DMS153 treated with DMSO at 0.1 percent for 48 hours (cell line): ENCODE results near the gene REEP2.
"Not testable (repeated sequence)": the region's sequence is repeated elsewhere in the genome, so short reads cannot be mapped to it uniquely, and the experiment has no call there.

ENCODE experiments used
- DNase-seq: peaks from one replicate; lab custom pipeline; 2025; ENCODE audit not compliant: unreplicated experiment; lab: John Stamatoyannopoulos, UW

The REEP2 gene

DNA sequence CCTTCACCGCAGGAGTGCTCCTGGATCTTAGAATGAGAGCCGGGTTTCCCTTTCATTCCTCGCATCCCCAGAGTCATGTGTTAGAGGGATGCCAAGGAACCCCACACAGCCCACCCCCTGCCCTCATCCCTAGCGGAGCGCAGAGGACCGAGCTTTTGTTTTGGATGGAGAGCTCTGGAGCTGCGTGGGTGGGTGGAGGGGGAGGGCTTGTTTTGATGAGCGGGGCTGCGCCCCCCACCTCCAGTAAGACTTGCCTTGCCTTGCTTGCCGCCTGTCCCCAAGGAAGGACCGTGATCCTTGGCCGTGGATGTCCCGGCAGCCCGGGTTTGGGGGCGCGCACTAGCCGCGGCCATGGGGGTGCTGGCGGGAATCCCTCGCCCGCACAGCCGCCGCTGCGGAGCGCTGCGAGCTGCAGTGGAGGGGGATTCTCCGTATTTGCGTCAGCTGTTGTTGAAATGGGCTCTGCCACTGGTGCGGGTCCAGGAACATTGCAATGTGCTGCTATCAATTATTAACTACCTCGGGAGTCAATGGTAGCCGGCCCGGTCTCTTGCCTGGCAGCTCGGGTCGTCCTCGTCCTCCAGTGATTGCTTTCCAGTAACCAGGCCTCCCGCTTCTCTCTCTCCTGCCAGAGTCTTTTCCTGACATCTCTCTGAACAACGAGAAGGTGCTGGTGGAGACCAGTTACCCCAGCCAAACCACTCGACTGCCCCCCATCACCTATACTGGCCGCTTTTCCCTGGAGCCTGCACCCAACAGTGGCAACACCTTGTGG lies 27.5 kb downstream of the REEP2 start:
- no peak for DNase-seq

DNA sequence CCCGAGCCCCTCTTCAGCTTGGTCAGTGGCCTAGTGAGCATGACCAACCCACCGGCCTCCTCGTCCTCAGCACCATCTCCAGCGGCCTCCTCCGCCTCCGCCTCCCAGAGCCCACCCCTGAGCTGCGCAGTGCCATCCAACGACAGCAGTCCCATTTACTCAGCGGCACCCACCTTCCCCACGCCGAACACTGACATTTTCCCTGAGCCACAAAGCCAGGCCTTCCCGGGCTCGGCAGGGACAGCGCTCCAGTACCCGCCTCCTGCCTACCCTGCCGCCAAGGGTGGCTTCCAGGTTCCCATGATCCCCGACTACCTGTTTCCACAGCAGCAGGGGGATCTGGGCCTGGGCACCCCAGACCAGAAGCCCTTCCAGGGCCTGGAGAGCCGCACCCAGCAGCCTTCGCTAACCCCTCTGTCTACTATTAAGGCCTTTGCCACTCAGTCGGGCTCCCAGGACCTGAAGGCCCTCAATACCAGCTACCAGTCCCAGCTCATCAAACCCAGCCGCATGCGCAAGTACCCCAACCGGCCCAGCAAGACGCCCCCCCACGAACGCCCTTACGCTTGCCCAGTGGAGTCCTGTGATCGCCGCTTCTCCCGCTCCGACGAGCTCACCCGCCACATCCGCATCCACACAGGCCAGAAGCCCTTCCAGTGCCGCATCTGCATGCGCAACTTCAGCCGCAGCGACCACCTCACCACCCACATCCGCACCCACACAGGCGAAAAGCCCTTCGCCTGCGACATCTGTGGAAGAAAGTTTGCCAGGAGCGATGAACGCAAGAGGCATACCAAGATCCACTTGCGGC lies 28.2 kb downstream of the REEP2 start:
- no peak for DNase-seq

DNA sequence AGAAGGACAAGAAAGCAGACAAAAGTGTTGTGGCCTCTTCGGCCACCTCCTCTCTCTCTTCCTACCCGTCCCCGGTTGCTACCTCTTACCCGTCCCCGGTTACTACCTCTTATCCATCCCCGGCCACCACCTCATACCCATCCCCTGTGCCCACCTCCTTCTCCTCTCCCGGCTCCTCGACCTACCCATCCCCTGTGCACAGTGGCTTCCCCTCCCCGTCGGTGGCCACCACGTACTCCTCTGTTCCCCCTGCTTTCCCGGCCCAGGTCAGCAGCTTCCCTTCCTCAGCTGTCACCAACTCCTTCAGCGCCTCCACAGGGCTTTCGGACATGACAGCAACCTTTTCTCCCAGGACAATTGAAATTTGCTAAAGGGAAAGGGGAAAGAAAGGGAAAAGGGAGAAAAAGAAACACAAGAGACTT lies 28.9 kb downstream of the REEP2 start:
- no peak for DNase-seq

DNA sequence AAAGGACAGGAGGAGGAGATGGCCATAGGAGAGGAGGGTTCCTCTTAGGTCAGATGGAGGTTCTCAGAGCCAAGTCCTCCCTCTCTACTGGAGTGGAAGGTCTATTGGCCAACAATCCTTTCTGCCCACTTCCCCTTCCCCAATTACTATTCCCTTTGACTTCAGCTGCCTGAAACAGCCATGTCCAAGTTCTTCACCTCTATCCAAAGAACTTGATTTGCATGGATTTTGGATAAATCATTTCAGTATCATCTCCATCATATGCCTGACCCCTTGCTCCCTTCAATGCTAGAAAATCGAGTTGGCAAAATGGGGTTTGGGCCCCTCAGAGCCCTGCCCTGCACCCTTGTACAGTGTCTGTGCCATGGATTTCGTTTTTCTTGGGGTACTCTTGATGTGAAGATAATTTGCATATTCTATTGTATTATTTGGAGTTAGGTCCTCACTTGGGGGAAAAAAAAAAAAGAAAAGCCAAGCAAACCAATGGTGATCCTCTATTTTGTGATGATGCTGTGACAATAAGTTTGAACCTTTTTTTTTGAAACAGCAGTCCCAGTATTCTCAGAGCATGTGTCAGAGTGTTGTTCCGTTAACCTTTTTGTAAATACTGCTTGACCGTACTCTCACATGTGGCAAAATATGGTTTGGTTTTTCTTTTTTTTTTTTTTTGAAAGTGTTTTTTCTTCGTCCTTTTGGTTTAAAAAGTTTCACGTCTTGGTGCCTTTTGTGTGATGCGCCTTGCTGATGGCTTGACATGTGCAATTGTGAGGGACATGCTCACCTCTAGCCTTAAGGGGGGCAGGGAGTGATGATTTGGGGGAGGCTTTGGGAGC lies 29.5 kb downstream of the REEP2 start:
- DNase-seq: no peak

DNA sequence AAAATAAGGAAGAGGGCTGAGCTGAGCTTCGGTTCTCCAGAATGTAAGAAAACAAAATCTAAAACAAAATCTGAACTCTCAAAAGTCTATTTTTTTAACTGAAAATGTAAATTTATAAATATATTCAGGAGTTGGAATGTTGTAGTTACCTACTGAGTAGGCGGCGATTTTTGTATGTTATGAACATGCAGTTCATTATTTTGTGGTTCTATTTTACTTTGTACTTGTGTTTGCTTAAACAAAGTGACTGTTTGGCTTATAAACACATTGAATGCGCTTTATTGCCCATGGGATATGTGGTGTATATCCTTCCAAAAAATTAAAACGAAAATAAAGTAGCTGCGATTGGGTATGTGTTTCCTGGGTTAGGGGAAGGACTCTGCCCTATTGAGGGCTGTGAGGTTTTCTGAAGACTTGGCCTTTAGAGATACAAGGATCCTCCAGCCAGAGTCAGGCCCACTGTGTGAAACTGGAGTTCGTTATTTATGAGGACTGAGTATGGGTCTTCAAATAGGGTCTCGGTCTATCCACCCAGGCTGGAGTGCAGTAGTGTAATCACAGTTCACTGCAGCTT lies 30.2 kb downstream of the REEP2 start:
- no peak for DNase-seq

DNA sequence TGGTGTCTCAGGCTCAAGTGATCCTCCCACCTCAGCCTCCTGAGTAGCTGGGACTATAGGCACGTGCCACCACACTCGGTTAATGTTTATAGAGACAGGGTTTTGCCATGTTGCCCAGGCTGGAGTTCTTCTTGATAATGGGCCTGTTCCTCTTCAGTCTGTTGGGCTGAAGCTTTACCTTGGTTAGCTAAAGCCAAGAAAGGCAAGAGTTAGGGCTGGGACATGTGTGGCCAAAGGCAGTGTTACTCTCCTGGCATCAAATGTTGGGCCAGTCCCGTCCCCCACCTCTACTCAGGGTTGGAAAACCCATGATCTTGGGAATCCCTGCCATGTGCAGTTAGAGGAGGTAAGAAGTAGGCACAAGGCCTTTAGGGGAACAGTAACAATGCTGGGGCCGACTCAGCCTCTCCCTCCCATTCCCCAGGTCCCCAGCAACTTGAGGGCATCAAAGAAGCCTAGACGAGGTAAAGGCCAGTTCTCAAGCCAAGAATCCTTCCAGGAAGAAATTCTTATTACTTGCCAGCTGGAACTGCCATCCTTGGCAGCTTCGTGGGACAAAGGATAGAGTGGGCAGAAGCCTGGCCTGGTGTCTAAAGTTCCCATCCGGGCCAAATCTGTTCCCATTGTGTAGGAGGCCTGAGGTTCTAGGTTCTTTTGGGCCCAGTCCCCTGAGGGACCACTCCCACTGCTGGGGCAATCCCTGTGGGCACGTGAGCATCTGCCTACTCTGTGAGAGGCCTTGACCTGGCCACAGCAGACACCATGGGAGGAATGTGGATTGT lies 30.9 kb downstream of the REEP2 start:
- DNase-seq: no peak

DNA sequence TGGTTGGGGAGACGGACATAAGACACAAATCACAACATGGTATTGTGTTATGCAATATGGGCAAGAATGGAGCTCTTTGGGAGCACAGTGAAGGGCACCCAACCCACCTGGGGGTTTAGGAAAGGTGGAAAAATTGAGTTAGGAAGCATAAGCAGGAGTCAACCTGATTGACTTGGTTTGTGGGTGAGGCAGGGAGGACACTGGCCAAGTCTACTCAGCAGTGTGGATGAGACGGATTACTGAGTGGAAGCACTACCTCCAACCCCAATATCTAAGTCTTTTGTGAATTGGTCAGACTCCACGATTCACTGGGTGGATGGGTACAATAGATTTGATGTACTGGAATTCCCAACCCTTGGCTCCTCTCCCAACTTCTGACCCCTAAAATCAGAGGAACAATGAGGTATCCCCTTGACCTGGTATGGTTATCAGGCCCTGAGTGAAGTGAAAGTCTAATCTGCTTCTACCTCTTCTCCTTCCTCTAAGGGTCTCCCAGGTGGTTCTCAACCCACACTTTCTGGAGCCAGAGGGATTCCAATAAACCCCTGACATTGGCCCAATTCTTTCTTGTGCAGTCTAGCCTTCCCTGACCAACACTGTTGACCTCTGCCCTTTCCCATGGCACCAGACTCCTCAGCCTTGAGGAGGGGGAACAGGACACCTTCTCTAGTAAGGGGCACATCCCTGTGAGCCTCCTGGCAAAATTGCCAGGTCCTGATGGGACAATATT lies 31.6 kb downstream of the REEP2 start:
- no peak for DNase-seq

DNA sequence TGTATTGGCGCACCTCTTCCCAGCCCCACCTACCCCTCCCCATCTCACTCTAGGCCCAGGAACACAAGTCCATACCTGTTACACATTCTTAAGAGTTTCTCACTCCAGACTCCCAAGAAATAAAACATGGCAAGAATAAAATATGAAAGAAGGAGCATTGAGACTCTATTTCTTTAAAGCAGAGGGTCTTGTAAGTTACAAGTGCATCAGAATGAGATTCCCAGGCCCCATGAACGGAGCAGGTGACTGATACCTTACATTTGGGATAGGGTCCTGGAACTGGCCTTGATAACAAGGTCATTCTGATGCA lies 32.1 kb downstream of the REEP2 start:
- DNase-seq: no peak

DNA sequence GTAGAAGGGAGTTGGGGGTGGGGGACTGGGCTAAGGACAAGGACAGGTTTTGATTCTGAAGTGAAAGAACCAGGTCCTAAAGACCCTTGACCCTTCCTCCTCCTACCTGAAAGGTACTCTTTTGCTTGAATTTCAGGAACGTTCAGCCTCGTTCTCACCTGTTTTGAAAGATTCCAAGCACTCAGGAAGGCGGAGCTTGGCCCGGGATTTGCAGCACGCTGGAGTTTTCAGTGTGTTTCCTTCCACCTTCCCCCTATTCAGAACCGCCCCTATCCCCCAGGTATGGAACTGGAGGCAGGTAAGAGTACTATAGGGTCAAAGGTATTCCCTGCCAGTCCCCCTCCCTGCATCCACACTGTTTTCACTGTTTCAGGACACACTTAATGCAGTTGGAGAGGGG lies 33.5 kb downstream of the REEP2 start:
- no peak for DNase-seq

DNA sequence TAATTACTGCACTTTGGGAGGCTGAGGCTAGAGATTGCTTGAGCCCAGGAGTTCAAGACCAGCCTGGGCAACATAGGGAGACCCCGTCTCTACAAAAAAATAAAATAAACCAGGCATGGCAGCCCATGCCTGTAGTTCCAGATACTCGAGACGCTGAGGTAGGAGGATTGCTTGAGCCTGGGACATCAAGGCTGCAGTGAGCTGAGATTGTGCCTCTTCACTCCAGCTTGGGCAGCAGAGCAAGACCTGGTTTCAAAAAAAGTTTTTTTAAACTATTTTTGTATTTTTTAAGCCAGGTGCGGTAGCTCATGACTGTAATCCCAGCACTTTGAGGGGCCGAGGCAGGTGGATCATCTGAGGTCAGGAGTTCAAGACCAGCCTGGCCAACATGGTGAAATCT lies 34.3 kb downstream of the REEP2 start:
- not testable (repeated sequence) for DNase-seq

DNA sequence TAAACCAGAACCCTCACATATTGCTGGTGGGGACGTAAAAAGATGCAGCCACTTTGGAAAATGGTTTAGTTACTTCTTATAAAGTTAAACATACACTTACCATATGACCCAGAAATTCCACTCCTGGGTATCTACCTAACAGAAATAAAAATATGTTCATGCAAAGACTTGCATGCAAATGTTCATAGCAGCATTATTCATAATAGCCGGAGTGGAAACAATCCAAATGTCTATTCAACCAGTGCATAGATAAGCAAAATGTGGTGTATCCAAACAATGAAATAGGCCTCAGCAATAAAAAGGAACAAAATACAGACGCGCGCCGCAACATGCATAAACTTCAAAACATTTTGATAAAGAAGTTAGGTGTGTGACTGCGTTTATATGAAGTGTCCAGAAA lies 38.1 kb downstream of the REEP2 start:
- DNase-seq: no peak

DNA sequence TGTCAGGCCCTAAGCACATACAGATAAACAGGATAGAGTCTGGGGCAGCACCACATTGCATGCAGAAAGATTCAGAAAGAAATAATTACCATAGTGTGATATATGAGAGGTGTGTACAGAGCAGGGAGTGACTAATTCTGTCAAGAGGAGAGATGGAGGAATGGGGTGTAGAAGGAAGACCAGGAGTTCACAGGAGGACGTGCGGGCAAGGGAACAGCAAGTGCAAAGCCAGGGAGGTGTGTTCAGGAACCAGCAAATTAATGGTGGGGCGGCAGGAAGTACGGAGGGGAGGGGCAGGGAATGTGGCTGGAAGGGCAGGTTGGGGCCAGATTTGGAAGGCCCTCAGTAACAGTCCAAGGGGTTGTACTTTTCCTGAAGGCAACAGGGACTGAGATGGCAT lies 43.8 kb downstream of the REEP2 start:
- no peak for DNase-seq

DNA sequence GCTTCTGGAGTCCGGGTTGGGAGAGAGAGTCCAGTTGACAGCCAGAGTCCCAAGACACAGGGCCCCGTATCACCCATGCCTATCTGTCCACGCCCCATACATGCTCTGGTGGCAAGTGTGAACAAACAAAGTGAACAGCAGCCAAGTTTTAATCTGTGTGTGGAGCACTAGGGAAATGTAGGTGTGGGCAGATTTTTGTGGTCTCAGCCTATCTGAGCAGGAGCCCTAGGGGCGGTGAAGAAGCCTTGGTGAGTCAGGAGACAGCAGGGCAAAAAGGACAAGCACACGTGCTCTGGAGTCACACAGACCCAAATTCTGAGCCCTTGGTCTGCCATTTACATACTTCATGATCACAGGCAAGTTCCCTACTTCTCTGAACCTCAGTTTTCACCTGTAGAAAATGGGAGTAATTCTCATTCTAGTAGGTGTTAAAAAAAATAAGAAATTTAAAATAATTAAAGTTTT lies 49.7 kb downstream of the REEP2 start:
- DNase-seq: no peak

DNA sequence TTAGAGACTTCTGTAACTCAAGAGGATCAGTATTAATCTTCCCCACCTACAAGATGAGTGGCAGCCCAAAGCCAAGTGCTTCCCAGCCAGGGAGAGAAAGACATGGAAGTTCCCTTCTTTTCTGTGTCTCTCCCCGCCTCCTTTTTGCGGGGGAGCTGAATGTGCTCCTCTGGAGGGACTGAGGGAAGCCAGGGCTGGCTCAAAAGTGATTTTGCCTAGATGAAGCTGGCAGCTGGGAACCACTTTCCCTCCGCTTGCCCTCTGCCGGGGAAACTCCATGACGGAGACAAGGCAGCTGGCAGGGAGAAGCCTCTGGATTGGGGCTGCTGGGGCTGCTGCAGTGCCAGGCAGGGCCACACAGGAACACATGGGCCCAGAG lies 50.8 kb downstream of the REEP2 start:
- DNase-seq: no peak

DNA sequence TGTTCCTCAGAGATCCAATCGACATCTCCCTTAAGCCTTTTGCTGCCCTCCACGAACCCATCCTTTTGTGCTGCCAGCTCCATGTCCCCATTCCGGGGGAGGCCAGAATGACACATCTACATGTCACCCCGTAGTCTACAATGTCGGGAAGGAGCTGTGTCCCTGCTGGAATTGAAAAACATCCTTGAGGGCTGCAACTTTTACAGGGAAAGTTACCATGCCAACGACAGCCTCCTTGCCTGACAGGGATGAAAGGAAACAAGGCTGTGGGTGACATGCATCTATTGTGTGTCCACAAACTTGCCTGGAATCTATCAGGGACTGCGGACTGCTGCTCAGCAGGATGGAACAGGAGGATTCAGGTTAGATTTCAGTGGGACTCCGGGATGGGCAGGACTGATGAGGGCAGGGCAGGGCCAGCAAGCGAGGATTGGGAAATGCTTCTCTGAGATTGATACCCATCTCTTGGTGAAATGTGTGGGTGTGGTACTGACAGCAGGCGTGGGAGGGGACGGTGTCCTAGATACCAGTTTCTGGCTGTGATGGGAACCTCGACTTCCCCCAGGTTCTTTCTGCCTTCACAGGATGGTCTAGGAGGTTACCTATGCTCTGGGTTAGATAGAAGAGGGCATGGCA lies 51.9 kb downstream of the REEP2 start:
- no peak for DNase-seq

DNA sequence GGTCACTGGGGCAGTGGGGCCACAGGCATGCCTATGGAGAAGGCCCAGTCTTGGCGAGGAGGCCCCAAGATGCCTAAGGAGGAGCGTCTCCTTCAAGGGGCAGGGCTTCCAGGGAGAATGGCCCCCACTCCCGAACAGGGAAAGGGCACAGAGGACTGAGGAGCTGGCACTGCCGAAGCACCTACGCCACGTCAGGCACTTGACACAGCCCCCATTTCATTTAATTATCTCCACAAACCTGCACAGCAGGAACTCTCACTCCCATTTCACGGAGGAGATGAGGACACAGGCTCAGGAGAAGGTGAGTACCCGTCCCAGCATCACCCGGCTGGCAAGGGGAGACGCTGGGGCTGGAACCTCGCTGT lies 52.4 kb downstream of the REEP2 start:
- no peak for DNase-seq

DNA sequence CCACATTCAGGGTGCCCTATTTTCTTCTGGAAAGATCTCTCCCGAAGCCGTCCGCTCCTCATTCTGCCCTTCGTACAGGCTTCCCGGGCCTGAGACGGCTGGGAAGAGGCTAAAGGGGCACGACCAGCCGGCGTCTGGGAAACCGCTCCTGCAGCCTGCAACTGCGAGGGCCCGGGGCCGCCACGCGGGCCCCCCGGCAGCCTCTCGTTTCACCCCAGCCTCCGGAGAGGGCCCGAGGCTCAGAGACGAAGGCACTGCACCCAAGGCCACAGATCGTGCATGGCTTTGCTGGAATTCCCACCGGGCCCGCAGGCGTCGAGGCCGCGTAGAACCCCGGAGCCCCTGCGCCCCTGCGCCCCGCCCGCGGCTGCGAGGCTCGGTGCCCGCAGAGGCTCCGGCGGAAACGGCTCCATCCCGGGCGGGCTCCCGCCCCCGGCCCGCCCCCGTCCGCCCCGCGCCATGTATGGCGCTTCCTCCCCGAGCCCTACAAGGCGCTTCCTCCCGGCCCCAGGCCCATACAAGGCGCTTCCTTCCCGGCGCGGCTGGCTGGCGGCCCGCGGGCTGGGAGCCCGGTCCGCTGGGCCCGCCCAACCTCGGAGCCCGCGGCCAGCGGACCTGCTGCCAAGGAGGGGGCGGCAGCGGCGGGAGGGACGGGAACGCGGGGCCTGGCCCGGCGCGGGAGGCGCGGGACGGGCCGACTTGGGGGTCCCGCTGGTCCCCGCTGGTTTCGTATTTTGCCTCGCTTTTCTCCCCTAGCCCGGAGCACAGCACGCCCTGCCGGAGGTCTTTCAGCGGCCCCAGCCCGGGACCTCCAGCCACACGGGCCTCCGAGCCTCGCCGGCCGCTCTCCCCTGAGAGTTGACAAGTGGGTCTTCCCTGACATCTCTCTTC lies 53.1 kb downstream of the REEP2 start:
- DNase-seq: peak; percentile 3

DNA sequence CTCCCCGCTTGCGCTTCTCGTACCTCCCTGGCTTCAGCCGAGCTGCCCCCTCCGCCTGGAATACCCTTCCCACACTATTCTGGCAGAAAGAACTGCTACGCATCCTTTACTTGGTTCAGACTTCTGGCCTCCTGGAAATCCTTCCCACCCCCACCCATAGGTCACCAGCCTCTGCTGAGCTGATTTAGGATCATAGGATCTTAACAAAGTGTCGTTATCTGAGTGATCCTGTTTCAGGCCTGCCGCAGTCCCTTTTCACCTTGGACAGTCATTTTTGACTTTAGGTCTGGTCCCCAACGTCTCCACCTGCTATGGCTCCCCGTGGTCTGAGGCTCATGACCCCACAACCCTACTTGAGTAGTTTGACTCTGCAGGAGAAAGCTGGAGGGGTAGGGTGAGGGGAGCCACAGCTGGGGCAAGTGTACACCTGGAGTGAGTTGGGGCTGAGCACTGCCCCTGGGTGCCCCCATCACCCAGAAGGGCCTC lies 53.7 kb downstream of the REEP2 start:
- no peak for DNase-seq
